IMR-90 (cell line): ENCODE measurements around the gene MAZ.

ENCODE experiments used
- BHLHE40 ChIP-seq: fragments of 150-350 bp; IDR thresholded peaks from 2 replicates; pipeline ENCODE4 v1.6.1; 2016; ENCODE audit warnings: mild to moderate bottlenecking, low read depth, low read length
- CTCF ChIP-seq: conservative IDR thresholded peaks from 2 replicates; pipeline ENCODE4 v1.5.1; 2012; ENCODE audit warnings: mild to moderate bottlenecking, low read depth, low read length, improper control_type of control experiment
- MXI1 ChIP-seq: IDR thresholded peaks from 2 replicates; pipeline ENCODE4 v1.6.1; 2012; ENCODE audit warnings: low read depth, mild to moderate bottlenecking, low read length, moderate library complexity, borderline replicate concordance
- POLR2A ChIP-seq: IDR thresholded peaks from 2 replicates; pipeline ENCODE4 v1.6.1; 2012; ENCODE audit warnings: mild to moderate bottlenecking, low read depth, low read length
- RFX5 ChIP-seq: IDR thresholded peaks from 2 replicates; pipeline ENCODE4 v1.8.0; 2012; ENCODE audit warnings: low read depth, mild to moderate bottlenecking, low read length, moderate library complexity

- no peak for TF ChIP-seq MXI1
- no peak for TF ChIP-seq CTCF
- no peak for TF ChIP-seq POLR2A
- TF ChIP-seq BHLHE40 = no peak
- no peak for TF ChIP-seq RFX5
Measured at GRCh38 chr16:29826342-29826695, 20.0 kb downstream of the MAZ start.
